ENCODE results near the gene VEGFA.

- no peak for TF ChIP-seq HES2 (IDR thresholded peaks at IDR 0.05)
- TF ChIP-seq MAZ (IDR thresholded peaks at IDR 0.05; ENCODE audit: borderline replicate concordance, low read depth, low read length), result no peak
- TF ChIP-seq CTCF (IDR thresholded peaks at IDR 0.05), result no peak
Observed at GRCh38 chr6:43727634-43728033, 42.4 kb upstream of the VEGFA start.

Data from A549 (cell line).